ENCODE measurements around the gene TNFRSF8. TPM values are rescaled to one million over a fixed set of nuclear protein-coding genes. Genes with fewer than 3 reads are reported as not detected.

TNFRSF8 gene
- total RNA-seq, 2 experiments from 2014 or later: 0.14 TPM; not detected in 1

DNA sequence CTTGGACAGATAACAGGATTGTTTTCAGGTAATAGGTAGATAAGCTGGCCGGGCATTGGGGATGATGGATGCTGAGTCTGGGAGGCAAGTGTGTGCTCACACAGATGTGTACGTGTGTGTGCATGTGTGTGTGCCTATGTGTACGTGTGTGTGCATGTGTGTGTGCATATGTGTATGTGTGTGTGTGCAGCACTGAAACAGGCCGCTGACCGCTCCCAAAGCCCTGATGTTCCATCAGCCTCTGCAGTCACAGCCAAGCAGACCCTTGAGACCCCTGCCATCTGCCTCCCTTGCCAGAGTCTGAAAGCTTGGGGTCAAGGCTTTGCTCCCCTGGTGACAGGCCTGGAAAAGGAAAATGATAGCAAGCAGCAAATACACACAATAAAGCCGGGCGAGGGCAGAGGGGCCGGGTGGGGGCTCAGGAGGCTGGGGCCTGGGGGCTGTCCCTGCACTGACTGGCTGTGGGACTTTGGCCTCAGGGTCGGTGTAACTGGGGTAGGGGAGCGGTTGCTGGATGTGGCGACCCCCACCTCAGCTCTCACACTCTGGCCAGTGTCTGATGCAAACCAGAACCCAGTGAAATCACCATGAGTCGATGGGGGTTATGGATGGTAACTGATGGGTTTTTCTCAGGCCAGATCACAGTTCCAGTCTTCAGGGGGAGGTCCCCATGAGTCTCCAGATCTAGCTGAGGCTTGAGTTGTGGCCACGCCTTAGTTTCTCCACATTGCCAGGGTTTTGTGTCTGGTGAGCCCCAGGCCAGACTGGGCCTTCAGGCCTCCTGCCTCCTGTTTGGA is 9.2 kb upstream of the TNFRSF8 start:
- no peaks in the 10 kb centered on the region for H3K27me3 Mint-ChIP-seq
- ATAC-seq (ENCODE audit: poor library complexity): no peak
- H3K9me3 Mint-ChIP-seq: no peaks in the 10 kb centered on the region

DNA sequence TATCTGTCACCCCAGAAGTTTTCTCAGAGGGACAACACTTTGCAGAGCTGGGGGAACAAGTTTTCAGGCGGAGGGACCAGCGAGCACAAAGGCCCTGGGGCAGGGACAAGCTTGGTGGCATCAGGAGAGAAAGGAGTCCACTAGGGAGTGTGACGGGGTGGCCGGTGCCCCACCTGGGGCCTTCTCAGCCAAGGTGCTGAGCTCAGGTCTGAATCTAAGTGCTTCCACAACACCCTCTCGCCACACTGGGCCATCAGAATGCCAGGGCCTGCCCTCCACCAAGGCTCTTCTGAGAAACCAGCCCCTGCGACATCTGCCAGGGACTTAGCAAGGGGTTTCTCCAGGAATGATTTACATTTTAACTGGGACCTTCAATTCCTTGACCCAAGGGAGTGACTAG is 7.8 kb upstream of the TNFRSF8 start:
- Histone ChIP-seq H3K27ac (ENCODE audit: low read depth in 1 of 2, low read length in 2 of 2) (no peak overlapping the region), H3K4me3 (ENCODE audit: low read length) (no peak overlapping the region), H3K27me3 (ENCODE audit: control insufficient read depth in 1 of 2, insufficient read depth in 2 of 2, low read length in 2 of 2) (no peaks in the 10 kb centered on the region), H3K36me3 (ENCODE audit: insufficient read depth, low read length) (no peaks in the 10 kb centered on the region), H3K4me1 (ENCODE audit: insufficient read depth, low read length) (peaks cover 12% of the 10 kb centered on the region), H3K9me3 (ENCODE audit: control insufficient read depth in 1 of 2, insufficient read depth in 1 of 2, low read length in 2 of 2) (peaks cover 0 to 3% of the 10 kb centered on the region in 2 experiments)
- Mint-ChIP-seq H3K4me1 (ENCODE audit: low read depth) (no peaks in the 10 kb centered on the region), H3K27ac (no peak overlapping the region), H3K4me3 (no peak overlapping the region), H3K9me3 (no peaks in the 10 kb centered on the region), H3K36me3 (ENCODE audit: low read depth) (no peaks in the 10 kb centered on the region), H3K27me3 (no peaks in the 10 kb centered on the region)
- POLR2A ChIA-PET: no interaction called here
- CTCF ChIA-PET: no interaction called here
- TF ChIP-seq, protein P1, sequence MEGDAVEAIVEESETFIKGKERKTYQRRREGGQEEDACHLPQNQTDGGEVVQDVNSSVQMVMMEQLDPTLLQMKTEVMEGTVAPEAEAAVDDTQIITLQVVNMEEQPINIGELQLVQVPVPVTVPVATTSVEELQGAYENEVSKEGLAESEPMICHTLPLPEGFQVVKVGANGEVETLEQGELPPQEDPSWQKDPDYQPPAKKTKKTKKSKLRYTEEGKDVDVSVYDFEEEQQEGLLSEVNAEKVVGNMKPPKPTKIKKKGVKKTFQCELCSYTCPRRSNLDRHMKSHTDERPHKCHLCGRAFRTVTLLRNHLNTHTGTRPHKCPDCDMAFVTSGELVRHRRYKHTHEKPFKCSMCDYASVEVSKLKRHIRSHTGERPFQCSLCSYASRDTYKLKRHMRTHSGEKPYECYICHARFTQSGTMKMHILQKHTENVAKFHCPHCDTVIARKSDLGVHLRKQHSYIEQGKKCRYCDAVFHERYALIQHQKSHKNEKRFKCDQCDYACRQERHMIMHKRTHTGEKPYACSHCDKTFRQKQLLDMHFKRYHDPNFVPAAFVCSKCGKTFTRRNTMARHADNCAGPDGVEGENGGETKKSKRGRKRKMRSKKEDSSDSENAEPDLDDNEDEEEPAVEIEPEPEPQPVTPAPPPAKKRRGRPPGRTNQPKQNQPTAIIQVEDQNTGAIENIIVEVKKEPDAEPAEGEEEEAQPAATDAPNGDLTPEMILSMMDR (IDR thresholded peaks at IDR 0.05): no peak
- DNase-seq (no peak), ATAC-seq (ENCODE audit: poor library complexity) (no peak)
- intact Hi-C loops (cut with DNase I, micrococcal nuclease): no loop called here

More for the DNA sequence above, 9.2 kb upstream of the TNFRSF8 start:
- peaks cover 0 to 3% of the 10 kb centered on the region in 2 experiments for H3K9me3 ChIP-seq (ENCODE audit: control insufficient read depth in 1 of 2, insufficient read depth in 1 of 2, low read length in 2 of 2)
- no peak overlapping the region for H3K27ac ChIP-seq (ENCODE audit: low read depth in 1 of 2, low read length in 2 of 2)
- no peaks in the 10 kb centered on the region for H3K36me3 ChIP-seq (ENCODE audit: insufficient read depth, low read length)
- no peaks in the 10 kb centered on the region for H3K27me3 ChIP-seq (ENCODE audit: control insufficient read depth in 1 of 2, insufficient read depth in 2 of 2, low read length in 2 of 2)
- H3K4me1 ChIP-seq (ENCODE audit: insufficient read depth, low read length): peaks cover 8% of the 10 kb centered on the region
- no peak overlapping the region for H3K4me3 ChIP-seq (ENCODE audit: low read length)
- no peaks in the 10 kb centered on the region for H3K4me1 Mint-ChIP-seq (ENCODE audit: low read depth)
- H3K4me3 Mint-ChIP-seq: no peak overlapping the region
- ChIA-PET CTCF (no interaction called here), POLR2A (no interaction called here)
- DNase-seq: no peak
- intact Hi-C loops (cut with DNase I, micrococcal nuclease): no loop called here
- no peaks in the 10 kb centered on the region for H3K36me3 Mint-ChIP-seq (ENCODE audit: low read depth)
- no peak overlapping the region for H3K27ac Mint-ChIP-seq
- TF ChIP-seq, protein P1 (IDR thresholded peaks at IDR 0.05): no peak

DNA sequence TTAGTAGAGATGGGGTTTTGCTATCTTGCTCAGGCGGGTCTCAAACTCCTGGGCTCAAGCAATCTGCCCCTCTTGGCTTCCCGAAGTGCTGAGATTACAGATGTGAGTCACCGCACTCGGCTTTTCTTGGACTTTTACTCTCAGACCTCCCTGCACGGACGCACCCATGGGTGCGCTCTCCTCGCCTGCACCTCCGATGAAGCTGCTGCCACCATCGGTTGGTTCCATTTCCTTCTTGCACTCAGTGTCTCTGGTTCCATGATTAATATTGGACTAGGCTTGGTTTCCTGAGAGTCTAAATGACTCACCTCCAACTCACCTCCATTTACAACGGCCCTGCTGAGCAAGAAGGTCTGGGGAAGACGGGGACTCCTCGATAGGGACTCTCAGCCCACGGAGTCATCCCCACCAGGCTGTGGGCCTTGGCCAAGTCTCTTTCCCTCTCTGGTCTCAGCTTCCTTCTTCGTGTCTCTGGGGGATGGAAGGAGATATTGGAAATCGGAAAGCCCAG is 6.7 kb upstream of the TNFRSF8 start:
- H3K27ac Mint-ChIP-seq: no peak overlapping the region
- POLR2A ChIA-PET: no interaction called here
- Histone ChIP-seq H3K4me1 (ENCODE audit: insufficient read depth, low read length) (peaks cover 12% of the 10 kb centered on the region), H3K9me3 (ENCODE audit: control insufficient read depth in 1 of 2, insufficient read depth in 1 of 2, low read length in 2 of 2) (peaks cover 0 to 3% of the 10 kb centered on the region in 2 experiments), H3K27me3 (ENCODE audit: control insufficient read depth in 1 of 2, insufficient read depth in 2 of 2, low read length in 2 of 2) (no peaks in the 10 kb centered on the region), H3K27ac (ENCODE audit: low read depth in 1 of 2, low read length in 2 of 2) (no peak overlapping the region), H3K4me3 (ENCODE audit: low read length) (no peak overlapping the region), H3K36me3 (ENCODE audit: insufficient read depth, low read length) (no peaks in the 10 kb centered on the region)
- no peak for ATAC-seq (ENCODE audit: poor library complexity)
- H3K4me3 Mint-ChIP-seq: no peak overlapping the region
- H3K9me3 Mint-ChIP-seq: no peaks in the 10 kb centered on the region
- H3K36me3 Mint-ChIP-seq (ENCODE audit: low read depth): no peaks in the 10 kb centered on the region
- DNase-seq: no peak
- intact Hi-C loops (cut with DNase I, micrococcal nuclease): no loop called here
- CTCF ChIA-PET: no interaction called here
- TF ChIP-seq, protein P1 (IDR thresholded peaks at IDR 0.05): no peak
- H3K4me1 Mint-ChIP-seq (ENCODE audit: low read depth): no peaks in the 10 kb centered on the region
- no peaks in the 10 kb centered on the region for H3K27me3 Mint-ChIP-seq

Data from CD4-positive, alpha-beta T cell (primary cell).